K562 (cell line): ENCODE results near the gene DDRGK1. TPM values are rescaled to one million over a fixed set of nuclear protein-coding genes. Genes with fewer than 3 reads are reported as not detected.

ENCODE experiments used
- ATAC-seq: fragments of 200-7000 bp; cut with Tn5 transposase; 3 replicates; pipeline ENCODE4 v1.9.1; 2020; ENCODE audit warnings: moderate library complexity
- BruUV-seq: library from RNA; stranded (reverse); fragments of 400-500 nt; replicated peaks from 2 replicates; lab custom pipeline; 2021; lab: Mats Ljungman, UMichigan
- CTCF ChIA-PET: fragments of 300-600 bp; formaldehyde crosslinking; extraction: SDS; loops from one replicate; lab custom pipeline; 2021; ENCODE audit warnings: low intra/inter-chr PET ratio; lab: Yijun Ruan, JAX
- POLR2A ChIA-PET: fragments of 300-600, 350-650 bp; sonication (Branson Sonifier 250); formaldehyde crosslinking; extraction: SDS; loops from one replicate; lab custom pipeline; 2021; ENCODE audit warnings: antibody characterized with exemption, inconsistent platforms; lab: Yijun Ruan, JAX
- DNase-seq, 4 experiments: peaks; one replicate each; pipeline versions ENCODE4 v3.0.0 to v3.0.0-alpha.2; 2011 to 2018; ENCODE audit warnings: low spot score in 3 of 4, mixed read lengths in 3 of 4; ENCODE audit errors: extremely low read depth in 1 of 4
- FAIRE-seq: peaks from 2 replicates; lab custom pipeline; 2011; peaks lifted over from hg19 to GRCh38; lab: Jason Lieb, UNC
- H2AFZ ChIP-seq: 2 replicates; pipeline ENCODE4 v1.6.0; 2011; ENCODE audit warnings: low read depth, low read length, control low read depth, inconsistent platforms
- H3K27ac ChIP-seq: fragments of 200-600 bp; 3 replicates; pipeline ENCODE4 v1.8.0; 2011; ENCODE audit warnings: low read depth, mild to moderate bottlenecking, control low read depth, inconsistent platforms, low read length, moderate library complexity, mixed read lengths; ENCODE audit errors: extremely low read depth
- H3K27me3 ChIP-seq, 2 experiments: fragments of 300-600 bp in 1 of 2; 2 replicates in 1 of 2; 3 replicates in 1 of 2; pipeline versions ENCODE4 v1.6.0 to v1.8.0; 2011; ENCODE audit warnings: inconsistent platforms in 2 of 2, low read length in 2 of 2, mild to moderate bottlenecking in 1 of 2, mixed read lengths in 1 of 2, moderate library complexity in 1 of 2; ENCODE audit not compliant: control insufficient read depth in 2 of 2, insufficient read depth in 2 of 2
- H3K36me3 ChIP-seq: fragments of 300-600 bp; 3 replicates; pipeline ENCODE4 v1.8.0; 2011; ENCODE audit warnings: mild to moderate bottlenecking, low read length, inconsistent platforms; ENCODE audit not compliant: control insufficient read depth, insufficient read depth
- H3K4me1 ChIP-seq, 2 experiments: fragments of 200-600 bp in 1 of 2; replicated peaks in 1 of 2; 2 replicates in 1 of 2; 3 replicates in 1 of 2; pipeline versions ENCODE4 v1.5.1 to v1.8.0; 2011; ENCODE audit warnings: inconsistent platforms in 2 of 2, low read length in 2 of 2, mild to moderate bottlenecking in 1 of 2, mixed read lengths in 1 of 2, moderate library complexity in 1 of 2; ENCODE audit not compliant: control insufficient read depth in 2 of 2, insufficient read depth in 2 of 2
- H3K4me2 ChIP-seq: 2 replicates; pipeline ENCODE4 v1.6.1; 2011; ENCODE audit warnings: low read length, control low read depth, inconsistent platforms, mixed read lengths; ENCODE audit not compliant: insufficient read depth
- H3K4me3 ChIP-seq: fragments of 200-600 bp; sonication (generic), shearing (Covaris generic); 2 replicates; pipeline ENCODE4 v1.5.1; 2016; ENCODE audit warnings: control low read depth, inconsistent platforms
- H3K79me2 ChIP-seq: fragments of 200-600 bp; 3 replicates; pipeline ENCODE4 v1.8.0; 2011; ENCODE audit warnings: low read length, inconsistent platforms; ENCODE audit not compliant: control insufficient read depth, insufficient read depth
- H3K9ac ChIP-seq, 2 experiments: 2 replicates each; pipeline versions ENCODE4 v1.6.0 to v1.6.1; 2011; ENCODE audit warnings: low read depth in 2 of 2, low read length in 2 of 2, control low read depth in 1 of 2, inconsistent platforms in 1 of 2, mild to moderate bottlenecking in 1 of 2, mixed read lengths in 1 of 2; ENCODE audit not compliant: insufficient read depth in 1 of 2
- H3K9me1 ChIP-seq: one replicate; pipeline ENCODE4 v1.6.0; 2011; ENCODE audit warnings: inconsistent platforms, mild to moderate bottlenecking, low read length, moderate library complexity; ENCODE audit not compliant: control insufficient read depth, insufficient read depth
- H3K9me3 ChIP-seq: replicated peaks from 2 replicates; pipeline ENCODE4 v1.5.1; 2011; ENCODE audit warnings: low read depth, low read length, inconsistent platforms; ENCODE audit not compliant: control insufficient read depth, insufficient read depth
- H4K20me1 ChIP-seq: replicated peaks from 2 replicates; pipeline ENCODE4 v1.6.1; 2011; ENCODE audit warnings: low read length, inconsistent platforms, mixed read lengths; ENCODE audit not compliant: control insufficient read depth, insufficient read depth
- HINFP ChIP-seq: fragments of 450-650 bp; conservative IDR thresholded peaks from 2 replicates; pipeline ENCODE4 v1.6.1; 2016; ENCODE audit warnings: missing genetic modification characterization, low read depth, mild to moderate bottlenecking, control low read depth, missing compliant biosample characterization
- NRF1 ChIP-seq, 2 experiments: fragments of 450-650 bp; IDR thresholded peaks in 1 of 2; conservative IDR thresholded peaks in 1 of 2; 2 replicates each; pipeline ENCODE4 v1.6.1; 2014; ENCODE audit warnings: mild to moderate bottlenecking in 2 of 2
- POLR2G ChIP-seq: fragments of 200-400 bp; formaldehyde crosslinking; IDR thresholded peaks from 2 replicates; pipeline ENCODE4 v1.6.1; 2017; ENCODE audit warnings: low read depth, mild to moderate bottlenecking, antibody characterized with exemption, low read length, moderate library complexity
- STAG1 ChIP-seq: sonication (generic); formaldehyde crosslinking; IDR thresholded peaks from 2 replicates; pipeline ENCODE4 v1.5.0; 2020; ENCODE audit warnings: missing genetic modification reagents, borderline replicate concordance
- USF2 ChIP-seq: sonication (generic); formaldehyde crosslinking; IDR thresholded peaks from 2 replicates; pipeline ENCODE4 v1.5.0; 2020; ENCODE audit warnings: missing genetic modification reagents
- ZBTB17 ChIP-seq: fragments of 450-650 bp; formaldehyde crosslinking; IDR thresholded peaks from 2 replicates; pipeline ENCODE4 v1.4.0; 2020; ENCODE audit warnings: mild to moderate bottlenecking
- ZNF175 ChIP-seq: fragments of 200-800 bp; sonication (Bioruptor generic); IDR thresholded peaks from 2 replicates; pipeline ENCODE4 v1.6.1; 2016; ENCODE audit warnings: low read depth, mild to moderate bottlenecking, missing genetic modification characterization, missing compliant biosample characterization
- ZNF444 ChIP-seq: fragments of 250-450 bp; sonication (Bioruptor Pico); IDR thresholded peaks from 2 replicates; pipeline ENCODE4 v1.4.0; 2020; ENCODE audit warnings: mild to moderate bottlenecking, moderate library complexity
- WGBS: fragments of 100-300 bp; shearing (Covaris generic); methylation state at CpG from one replicate; pipeline ENCODE4 v1.1.6; 2016; ENCODE audit warnings: low coverage, mixed read lengths; ENCODE audit not compliant: insufficient coverage; ENCODE audit errors: missing lambda C conversion rate; 5-methylcytosine and 5-hydroxymethylcytosine counted together
- in situ Hi-C: fragments of 300-500 bp; cut with MboI; formaldehyde crosslinking; loops from 4 replicates; pipeline ENCODE4 v1.15.0; 2018; ENCODE audit warnings: inconsistent platforms, mixed read lengths
- intact Hi-C: fragments of 100-400 bp; cut with micrococcal nuclease; formaldehyde crosslinking; loops from 2 replicates; pipeline ENCODE4 v1.14.2; 2022
- polyA plus RNA-seq, 8 experiments: library from polyadenylated mRNA; depleted of rRNA in 4 of 8; stranded (reverse) in 5 of 8; unstranded in 3 of 8; fragments of >200 nt; fragmentation: Nextera tagmentation in 2 of 8; fragmentation: Illumina TruSeq in 1 of 8; extraction: Ambion mirVana in 2 of 8; extraction: Trizol in 1 of 8; gene quantifications; 2 replicates each; pipeline versions ENCODE4 v1.2.1 to v1.2.3, GENCODE V29; 2011 to 2014; ENCODE audit warnings: inconsistent platforms in 1 of 8, missing spikeins in 1 of 8
- total RNA-seq, 7 experiments: library from RNA; depleted of rRNA in 6 of 7; stranded (reverse); fragments of >200 nt in 6 of 7; fragmentation: Illumina TruSeq in 2 of 7; extraction: Trizol in 2 of 7; gene quantifications; 2 replicates each; pipeline versions ENCODE4 v1.2.1 to v1.2.3, GENCODE V29; 2011 to 2021; ENCODE audit warnings: low replicate concordance in 1 of 7

DDRGK1 gene
- total and polyA plus RNA-seq, 9 of the 15 experiments (the other 6 are each of a cell fraction or from before 2014, with no cell fraction given), result 2.3 to 54.4 (median 29.1) TPM

GRCh38 chr20:3226864-3227263 is 22.4 kb upstream of the DDRGK1 start:
- ATAC-seq (no peak), DNase-seq (no peak)
- Histone ChIP-seq H3K9me1 (no peaks in the 10 kb centered on the region), H3K79me2 (no peaks in the 10 kb centered on the region), H3K27ac (no peak overlapping the region), H4K20me1 (no peaks in the 10 kb centered on the region), H3K27me3 (no peaks in the 10 kb centered on the region), H3K4me1 (peaks cover 0 to 32% of the 10 kb centered on the region in 2 experiments; a peak in 2 of 5 replicates)
- BruUV-seq, result no TSS peak
- CTCF ChIA-PET, result no interaction called here
- peak; percentile 13; the same call in 1 of the 2 replicates for TF ChIP-seq POLR2G
- TF ChIP-seq ZBTB17 (CRISPR knock-in tag), result no peak
- TF ChIP-seq, all 486 proteins: peak for 1
- H3K9ac ChIP-seq, result no peak overlapping the region
- no peak overlapping the region for H2AFZ ChIP-seq
- H3K4me2 ChIP-seq, result no peak overlapping the region
- peaks cover 19% of the 10 kb centered on the region; the same call in 2 of the 3 replicates for H3K36me3 ChIP-seq
- 84% methylated on average over 4 of the region's 14 CpGs for WGBS
- no peak for FAIRE-seq
- in situ Hi-C loops (no loop called here), intact Hi-C loops (no loop called here)
- H3K4me3 ChIP-seq, result no peak overlapping the region
- H3K9me3 ChIP-seq, result no peaks in the 10 kb centered on the region
- POLR2A ChIA-PET, result no interaction called here

GRCh38 chr20:3226093-3226492 is 21.6 kb upstream of the DDRGK1 start:
- Histone ChIP-seq H3K9ac (no peak overlapping the region), H3K79me2 (no peaks in the 10 kb centered on the region), H3K27ac (no peak overlapping the region), H3K4me1 (peaks cover 0 to 31% of the 10 kb centered on the region in 2 experiments; a peak in 2 of 5 replicates), H2AFZ (no peak overlapping the region), H3K9me3 (no peaks in the 10 kb centered on the region), H3K27me3 (no peaks in the 10 kb centered on the region), H3K4me3 (no peak overlapping the region), H3K4me2 (no peak overlapping the region), H4K20me1 (no peaks in the 10 kb centered on the region), H3K9me1 (no peaks in the 10 kb centered on the region), H3K36me3 (peaks cover 26% of the 10 kb centered on the region; the same call in 2 of the 3 replicates)
- WGBS, result 74% methylated on average over 10 of the region's 10 CpGs
- FAIRE-seq (no peak), ATAC-seq (no peak), DNase-seq (no peak)
- POLR2A ChIA-PET, result interaction anchor here (0.7 to 0.9 kb wide), 2 partner anchors 10 to 11 kb away, joined by 3 read pairs; no protein-coding TSS in a partner anchor
- intact Hi-C loops, result no loop called here
- CTCF ChIA-PET, result no interaction called here
- BruUV-seq, result no TSS peak
- in situ Hi-C loops, result no loop called here
- TF ChIP-seq NRF1 (conservative IDR thresholded peaks at IDR 0.05 in 1 of 2, IDR thresholded peaks at IDR 0.05 in 1 of 2) (no peak), STAG1 (CRISPR knock-in tag) (no peak), ZNF175 (CRISPR knock-in tag) (no peak), ZNF444 (CRISPR knock-in tag) (no peak), USF2 (CRISPR knock-in tag) (no peak), HINFP (tag) (no peak)
